PC-9 (cell line): ENCODE measurements around the gene IZUMO1. TPM values are rescaled to one million over a fixed set of nuclear protein-coding genes. Genes with fewer than 3 reads are reported as not detected.
"Not testable (repeated sequence)": the region's sequence is repeated elsewhere in the genome, so short reads cannot be mapped to it uniquely, and the experiment has no call there.

ENCODE experiments used
- BruUV-seq: library from RNA; stranded (reverse); fragments of 400-500 nt; replicated peaks from 2 replicates; lab custom pipeline; 2021; lab: Mats Ljungman, UMichigan
- CTCF ChIA-PET: fragments of 300-600 bp; sonication (Branson Sonifier 250); formaldehyde crosslinking; loops from one replicate; lab custom pipeline; 2022; ENCODE audit warnings: antibody characterized with exemption; lab: Charles Lee
- POLR2A ChIA-PET: fragments of 300-600 bp; sonication (Branson Sonifier 250); formaldehyde crosslinking; loops from one replicate; lab custom pipeline; 2022; ENCODE audit warnings: antibody characterized with exemption; ENCODE audit not compliant: unreplicated experiment; lab: Charles Lee
- DNase-seq, 2 experiments: peaks; one replicate each; pipeline versions ENCODE4 v3.0.0 to v3.0.0-alpha.2; 2015 to 2022; ENCODE audit warnings: mixed read lengths in 1 of 2
- H2AFZ ChIP-seq: fragments of 200-600 bp; sonication (generic); 2 replicates; pipeline ENCODE4 v1.8.1; 2017; ENCODE audit warnings: antibody characterized with exemption
- H3F3A ChIP-seq: fragments of 200-600 bp; sonication (generic); 2 replicates; pipeline ENCODE4 v1.8.1; 2017; ENCODE audit warnings: antibody characterized with exemption, mild to moderate bottlenecking, low read depth; ENCODE audit not compliant: insufficient read depth
- H3K27ac ChIP-seq: fragments of 200-600 bp; sonication (generic); 2 replicates; pipeline ENCODE4 v1.6.1; 2016; ENCODE audit warnings: mixed run types
- H3K27me3 ChIP-seq: fragments of 200-600 bp; sonication (generic); 2 replicates; pipeline ENCODE4 v1.6.1; 2016; ENCODE audit warnings: low read depth, mixed run types; ENCODE audit not compliant: insufficient read depth
- H3K36me3 ChIP-seq: fragments of 200-600 bp; sonication (generic); 2 replicates; pipeline ENCODE4 v1.6.1; 2016; ENCODE audit warnings: low read depth, mixed run types
- H3K4me1 ChIP-seq: fragments of 200-600 bp; sonication (generic); replicated peaks from 2 replicates; pipeline ENCODE4 v1.6.1; 2016; ENCODE audit warnings: mixed run types; ENCODE audit not compliant: insufficient read depth
- H3K4me2 ChIP-seq: fragments of 200-600 bp; sonication (generic); 2 replicates; pipeline ENCODE4 v1.6.1; 2017; ENCODE audit warnings: mixed run types
- H3K4me3 ChIP-seq: fragments of 200-600 bp; sonication (generic); 2 replicates; pipeline ENCODE4 v1.6.1; 2016; ENCODE audit warnings: mixed run types
- H3K79me2 ChIP-seq: fragments of 200-600 bp; sonication (generic); 2 replicates; pipeline ENCODE4 v1.6.1; 2017; ENCODE audit warnings: low read depth, mixed run types
- H3K9me2 ChIP-seq: fragments of 200-600 bp; sonication (generic); 2 replicates; pipeline ENCODE4 v1.8.1; 2017; ENCODE audit warnings: mild to moderate bottlenecking; ENCODE audit not compliant: insufficient read depth
- H3K9me3 ChIP-seq: fragments of 200-600 bp; sonication (generic); 2 replicates; pipeline ENCODE4 v1.8.1; 2016; ENCODE audit warnings: low read depth; ENCODE audit not compliant: insufficient read depth
- H4K20me1 ChIP-seq: fragments of 200-600 bp; sonication (generic); 2 replicates; pipeline ENCODE4 v1.8.1; 2017; ENCODE audit not compliant: insufficient read depth
- CTCF ChIP-seq: fragments of 200-600 bp; sonication (generic); conservative IDR thresholded peaks from 2 replicates; pipeline ENCODE4 v1.6.1; 2017; ENCODE audit warnings: mixed run types, antibody characterized with exemption, mild to moderate bottlenecking, moderate library complexity
- EZH2 ChIP-seq: fragments of 200-600 bp; sonication (generic); IDR thresholded peaks from 2 replicates; pipeline ENCODE4 v1.8.0; 2017; ENCODE audit warnings: antibody characterized with exemption, low read depth
- intact Hi-C: fragments of 100-400 bp; cut with micrococcal nuclease; formaldehyde crosslinking; loops from one replicate; pipeline ENCODE4 v1.10.0; 2022; ENCODE audit not compliant: unreplicated experiment
- total RNA-seq: library from RNA; stranded (reverse); gene quantifications from 2 replicates; pipeline ENCODE4 v1.2.3, GENCODE V29; 2021

The IZUMO1 gene
- total RNA-seq, 1 experiment from 2014 or later, result 2.2 TPM

GRCh38 chr19:48795055-48795684 lies 48.5 kb upstream of the IZUMO1 start:
- peak; percentile 87 to 88 for DNase-seq
- Histone ChIP-seq H3K4me2 (peak overlapping the region; percentile 78), H4K20me1 (no peaks in the 10 kb centered on the region), H3K79me2 (no peaks in the 10 kb centered on the region), H3K9me3 (no peaks in the 10 kb centered on the region), H2AFZ (peak overlapping the region; percentile 64), H3K4me3 (peak overlapping the region; percentile 55), H3K9me2 (no peaks in the 10 kb centered on the region), H3F3A (peaks cover 8% of the 10 kb centered on the region; the same call in 1 of the 2 replicates), H3K27me3 (no peaks in the 10 kb centered on the region), H3K4me1 (0 out of 2 replicates have a peak, but pooled peaks cover 3% of the 10 kb centered on the region), H3K36me3 (no peaks in the 10 kb centered on the region), H3K27ac (peak overlapping the region; percentile 34)
- no TSS peak for BruUV-seq
- TF ChIP-seq CTCF, result peak; percentile 100
- no peak for TF ChIP-seq EZH2
- CTCF ChIA-PET, result interaction anchor here (0.5 to 1.4 kb wide), 13 partner anchors 11 to 736 kb away, joined by 3 to 12 read pairs (median 6); partner anchors contain the start of genes BCAT2, HSD17B14 and RUVBL2
- intact Hi-C loops, result loop anchor here (1.0 to 5.0 kb wide), 4 partner anchors 40 to 197 kb away; partner anchors contain the start of genes CA11, GYS1 and RUVBL2
- POLR2A ChIA-PET, result interaction anchor here (0.6 to 0.9 kb wide), 2 partner anchors 42 to 43 kb away, joined by 3 to 5 read pairs; no protein-coding TSS in a partner anchor

GRCh38 chr19:48794291-48794690 lies 47.6 kb upstream of the IZUMO1 start:
- Histone ChIP-seq H3K36me3 (no peaks in the 10 kb centered on the region), H3F3A (peaks cover 8% of the 10 kb centered on the region; the same call in 1 of the 2 replicates), H3K79me2 (no peaks in the 10 kb centered on the region), H3K4me1 (0 out of 2 replicates have a peak, but pooled peaks cover 3% of the 10 kb centered on the region), H3K4me2 (peak overlapping the region; percentile 78), H3K9me2 (no peaks in the 10 kb centered on the region), H3K4me3 (no peak overlapping the region), H4K20me1 (no peaks in the 10 kb centered on the region), H3K27ac (no peak overlapping the region), H3K9me3 (no peaks in the 10 kb centered on the region), H3K27me3 (no peaks in the 10 kb centered on the region), H2AFZ (no peak overlapping the region)
- ChIA-PET POLR2A (interaction anchor here (0.6 kb wide), 1 partner anchor 132 kb away, joined by 3 read pairs; no protein-coding TSS in a partner anchor), CTCF (interaction anchor here (0.6 kb wide), 1 partner anchor 76 kb away, joined by 9 read pairs; no protein-coding TSS in a partner anchor)
- no peak for DNase-seq
- intact Hi-C loops, result loop anchor here (2.0 kb wide), 1 partner anchor 147 kb away; the partner anchor contains the start of gene CA11
- BruUV-seq, result no TSS peak
- TF ChIP-seq CTCF, result no peak
- no peak for TF ChIP-seq EZH2

- Histone ChIP-seq H2AFZ (no peak overlapping the region), H3K4me1 (0 out of 2 replicates have a peak, but pooled peaks cover 3% of the 10 kb centered on the region), H3K4me3 (no peak overlapping the region), H3K9me3 (no peaks in the 10 kb centered on the region), H4K20me1 (no peaks in the 10 kb centered on the region), H3K36me3 (no peaks in the 10 kb centered on the region), H3F3A (peaks cover 11% of the 10 kb centered on the region; the same call in 1 of the 2 replicates), H3K9me2 (no peaks in the 10 kb centered on the region), H3K27ac (no peak overlapping the region), H3K4me2 (no peak overlapping the region), H3K79me2 (no peaks in the 10 kb centered on the region), H3K27me3 (no peaks in the 10 kb centered on the region)
- CTCF ChIA-PET, result interaction anchor here (0.6 to 0.7 kb wide), 3 partner anchors 36 to 177 kb away, joined by 4 to 6 read pairs (median 5); no protein-coding TSS in a partner anchor
- no peak for DNase-seq
- no peak for TF ChIP-seq EZH2
- no peak for TF ChIP-seq CTCF
- no TSS peak for BruUV-seq
- intact Hi-C loops, result no loop called here
- POLR2A ChIA-PET, result no interaction called here
Observed at GRCh38 chr19:48793271-48793670, 46.6 kb upstream of the IZUMO1 start.

- H3K27me3 ChIP-seq, H3K36me3 ChIP-seq, H3K4me1 ChIP-seq, intact Hi-C loops, H3K79me2 ChIP-seq, H3K4me2 ChIP-seq, H4K20me1 ChIP-seq, H3K9me3 ChIP-seq, H3F3A ChIP-seq, H3K27ac ChIP-seq, DNase-seq, POLR2A ChIA-PET, H3K9me2 ChIP-seq, H2AFZ ChIP-seq, BruUV-seq, H3K4me3 ChIP-seq: not testable (repeated sequence)
- CTCF ChIA-PET, result interaction anchor here (1.1 to 1.6 kb wide), 2 partner anchors 48 to 56 kb away, joined by 3 to 11 read pairs; no protein-coding TSS in a partner anchor
Observed at GRCh38 chr19:48787331-48787730, 40.6 kb upstream of the IZUMO1 start.

GRCh38 chr19:48786422-48786821 lies 39.7 kb upstream of the IZUMO1 start:
- H3K36me3 ChIP-seq, H3K4me2 ChIP-seq, H3K79me2 ChIP-seq, H3K9me3 ChIP-seq, CTCF ChIA-PET, H3F3A ChIP-seq, H3K9me2 ChIP-seq, H3K27me3 ChIP-seq, BruUV-seq, H3K4me1 ChIP-seq, H4K20me1 ChIP-seq, H3K27ac ChIP-seq, DNase-seq, H3K4me3 ChIP-seq, intact Hi-C loops, H2AFZ ChIP-seq: not testable (repeated sequence)
- POLR2A ChIA-PET, result interaction anchor here (0.6 kb wide), 1 partner anchor 48 kb away, joined by 4 read pairs; no protein-coding TSS in a partner anchor
